ENCODE results near the gene SMCO4.

The SMCO4 gene

GRCh38 chr11:93490996-93491618 is 52.1 kb downstream of the SMCO4 start:
- 48 to 80% methylated on average over 2 of the region's 5 CpGs for WGBS, 2 experiments (ENCODE audit: insufficient coverage in 2 of 2)
- H3K9me3 ChIP-seq (ENCODE audit: control insufficient read depth, low read length): no peaks in the 10 kb centered on the region
- H3K4me1 ChIP-seq (ENCODE audit: control insufficient read depth, insufficient read depth, low read length, poor library complexity, severe bottlenecking): no peaks in the 10 kb centered on the region
- H3K36me3 ChIP-seq (ENCODE audit: control insufficient read depth, insufficient read depth, low read length): peaks cover 8% of the 10 kb centered on the region
- H3K27ac ChIP-seq (ENCODE audit: low read depth, low read length, severe bottlenecking): no peak overlapping the region
- H3K4me3 ChIP-seq (ENCODE audit: extremely low read depth, insufficient read depth, low read length, poor library complexity, severe bottlenecking): no peak overlapping the region

- no peaks in the 10 kb centered on the region for H3K9me3 ChIP-seq (ENCODE audit: control insufficient read depth, low read length)
- H3K4me1 ChIP-seq (ENCODE audit: control insufficient read depth, insufficient read depth, low read length, poor library complexity, severe bottlenecking): no peaks in the 10 kb centered on the region
Measured at GRCh38 chr11:93489841-93490240, 53.4 kb downstream of the SMCO4 start.

DNA sequence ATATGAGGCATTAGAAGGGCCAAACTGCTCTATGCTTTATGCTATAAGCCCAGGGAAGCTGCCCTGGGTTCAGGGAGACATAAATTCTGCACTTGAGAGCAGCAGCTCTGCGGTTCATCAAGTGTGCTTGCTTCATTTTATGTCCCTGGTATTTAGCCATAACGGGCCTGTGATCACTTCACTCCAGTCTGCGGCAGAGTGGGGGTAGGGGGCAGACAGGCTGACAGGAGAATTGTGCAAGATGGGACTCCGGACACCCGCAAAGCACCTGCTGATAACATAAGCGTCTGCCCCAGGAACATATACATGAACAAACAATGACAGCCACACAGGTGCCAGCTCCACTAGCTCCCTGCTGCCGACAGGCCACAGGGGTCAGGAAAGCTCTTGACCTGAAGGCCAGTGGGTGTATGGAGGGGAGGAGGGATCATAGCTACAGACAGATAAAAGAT is 56.1 kb downstream of the SMCO4 start:
- H3K4me3 ChIP-seq (ENCODE audit: extremely low read depth, insufficient read depth, low read length, poor library complexity, severe bottlenecking): no peak overlapping the region
- H3K9me3 ChIP-seq (ENCODE audit: control insufficient read depth, low read length): no peaks in the 10 kb centered on the region
- peaks cover 8% of the 10 kb centered on the region for H3K36me3 ChIP-seq (ENCODE audit: control insufficient read depth, insufficient read depth, low read length)
- WGBS, 2 experiments (ENCODE audit: insufficient coverage in 2 of 2): 69 to 84% methylated on average over 2 to 3 of the region's 7 CpGs
- H3K4me1 ChIP-seq (ENCODE audit: control insufficient read depth, insufficient read depth, low read length, poor library complexity, severe bottlenecking): no peaks in the 10 kb centered on the region
- no peak overlapping the region for H3K27ac ChIP-seq (ENCODE audit: low read depth, low read length, severe bottlenecking)

More at GRCh38 chr11:93489841-93490240, 53.4 kb downstream of the SMCO4 start:
- H3K27ac ChIP-seq (ENCODE audit: low read depth, low read length, severe bottlenecking): no peak overlapping the region
- WGBS, 2 experiments (ENCODE audit: insufficient coverage in 2 of 2): 64 to 80% methylated on average over 1 to 3 of the region's 3 CpGs
- H3K36me3 ChIP-seq (ENCODE audit: control insufficient read depth, insufficient read depth, low read length): peaks cover 8% of the 10 kb centered on the region
- H3K4me3 ChIP-seq (ENCODE audit: extremely low read depth, insufficient read depth, low read length, poor library complexity, severe bottlenecking): no peak overlapping the region

DNA sequence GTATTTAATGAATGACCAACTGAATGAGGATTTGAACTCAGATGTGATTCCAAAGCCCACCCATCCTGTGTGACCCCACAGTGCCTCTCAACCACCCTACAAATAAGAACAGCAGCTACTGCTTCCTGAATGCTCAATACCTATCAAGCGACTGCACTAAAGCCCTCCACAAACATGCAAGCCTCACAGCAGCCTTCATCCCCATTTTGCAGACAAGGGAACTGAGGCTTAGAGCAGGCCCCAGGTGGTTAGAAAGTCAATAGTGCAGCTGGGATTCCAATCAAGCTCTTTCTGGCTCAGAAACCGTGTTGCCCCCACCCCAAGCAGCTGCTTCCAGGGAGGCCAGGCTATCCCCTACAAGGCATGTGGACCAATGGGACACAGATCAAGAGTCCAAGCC is 57.2 kb downstream of the SMCO4 start:
- H3K4me1 ChIP-seq (ENCODE audit: control insufficient read depth, insufficient read depth, low read length, poor library complexity, severe bottlenecking): no peaks in the 10 kb centered on the region
- no peak overlapping the region for H3K4me3 ChIP-seq (ENCODE audit: extremely low read depth, insufficient read depth, low read length, poor library complexity, severe bottlenecking)
- H3K36me3 ChIP-seq (ENCODE audit: control insufficient read depth, insufficient read depth, low read length): peaks cover 8% of the 10 kb centered on the region
- H3K27ac ChIP-seq (ENCODE audit: low read depth, low read length, severe bottlenecking): no peak overlapping the region
- 56 to 100% methylated on average over 1 to 2 of the region's 2 CpGs for WGBS, 2 experiments (ENCODE audit: insufficient coverage in 2 of 2)
- H3K9me3 ChIP-seq (ENCODE audit: control insufficient read depth, low read length): no peaks in the 10 kb centered on the region

GRCh38 chr11:93484716-93485115 is 58.5 kb downstream of the SMCO4 start:
- no peak overlapping the region for H3K4me3 ChIP-seq (ENCODE audit: extremely low read depth, insufficient read depth, low read length, poor library complexity, severe bottlenecking)
- H3K4me1 ChIP-seq (ENCODE audit: control insufficient read depth, insufficient read depth, low read length, poor library complexity, severe bottlenecking): no peaks in the 10 kb centered on the region
- WGBS, 2 experiments (ENCODE audit: insufficient coverage in 2 of 2): 80% methylated on average over 1 of the region's 3 CpGs; no CpG with 5 or more reads in 1 of the 2 experiments
- H3K36me3 ChIP-seq (ENCODE audit: control insufficient read depth, insufficient read depth, low read length): peaks cover 8% of the 10 kb centered on the region
- H3K9me3 ChIP-seq (ENCODE audit: control insufficient read depth, low read length): no peaks in the 10 kb centered on the region
- H3K27ac ChIP-seq (ENCODE audit: low read depth, low read length, severe bottlenecking): no peak overlapping the region

- H3K27ac ChIP-seq (ENCODE audit: low read depth, low read length, severe bottlenecking): no peak overlapping the region
- H3K36me3 ChIP-seq (ENCODE audit: control insufficient read depth, insufficient read depth, low read length): peaks cover 4% of the 10 kb centered on the region
- no peaks in the 10 kb centered on the region for H3K9me3 ChIP-seq (ENCODE audit: control insufficient read depth, low read length)
- no peaks in the 10 kb centered on the region for H3K4me1 ChIP-seq (ENCODE audit: control insufficient read depth, insufficient read depth, low read length, poor library complexity, severe bottlenecking)
- H3K4me3 ChIP-seq (ENCODE audit: extremely low read depth, insufficient read depth, low read length, poor library complexity, severe bottlenecking): no peak overlapping the region
- WGBS, 2 experiments (ENCODE audit: insufficient coverage in 2 of 2): 82 to 84% methylated on average over 7 of the region's 10 CpGs
Measured at GRCh38 chr11:93482556-93482955, 60.6 kb downstream of the SMCO4 start.

DNA sequence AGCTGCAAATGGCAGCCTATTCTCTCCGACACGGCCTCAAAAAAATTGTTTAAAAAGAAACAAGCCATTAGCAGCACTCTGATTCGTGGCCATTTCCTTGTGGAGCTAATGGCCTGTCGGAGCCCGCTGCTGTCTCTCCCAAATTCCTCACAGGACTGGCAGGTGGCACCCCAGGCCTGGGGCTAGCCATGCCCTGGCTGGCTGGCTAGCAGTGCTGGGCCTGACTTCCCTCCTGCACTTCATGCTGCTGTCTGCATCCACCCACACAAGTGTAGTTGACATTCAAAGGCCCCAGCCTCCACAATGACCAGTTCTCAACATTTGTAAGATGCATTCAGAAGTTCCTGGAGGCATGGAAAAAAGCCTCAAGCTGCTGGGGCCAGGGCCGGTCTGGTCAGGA is 61.5 kb downstream of the SMCO4 start:
- Histone ChIP-seq H3K36me3 (ENCODE audit: control insufficient read depth, insufficient read depth, low read length) (peaks cover 4% of the 10 kb centered on the region), H3K4me1 (ENCODE audit: control insufficient read depth, insufficient read depth, low read length, poor library complexity, severe bottlenecking) (no peaks in the 10 kb centered on the region), H3K9me3 (ENCODE audit: control insufficient read depth, low read length) (no peaks in the 10 kb centered on the region), H3K27ac (ENCODE audit: low read depth, low read length, severe bottlenecking) (no peak overlapping the region), H3K4me3 (ENCODE audit: extremely low read depth, insufficient read depth, low read length, poor library complexity, severe bottlenecking) (no peak overlapping the region)
- 93 to 95% methylated on average over 6 of the region's 6 CpGs for WGBS, 2 experiments (ENCODE audit: insufficient coverage in 2 of 2)

- H3K4me1 ChIP-seq (ENCODE audit: control insufficient read depth, insufficient read depth, low read length, poor library complexity, severe bottlenecking): no peaks in the 10 kb centered on the region
- no peaks in the 10 kb centered on the region for H3K9me3 ChIP-seq (ENCODE audit: control insufficient read depth, low read length)
- no peak overlapping the region for H3K27ac ChIP-seq (ENCODE audit: low read depth, low read length, severe bottlenecking)
- WGBS, 2 experiments (ENCODE audit: insufficient coverage in 2 of 2): 91 to 94% methylated on average over 11 to 16 of the region's 16 CpGs
- H3K36me3 ChIP-seq (ENCODE audit: control insufficient read depth, insufficient read depth, low read length): peaks cover 4% of the 10 kb centered on the region
- H3K4me3 ChIP-seq (ENCODE audit: extremely low read depth, insufficient read depth, low read length, poor library complexity, severe bottlenecking): no peak overlapping the region
Measured at GRCh38 chr11:93481279-93481678, 61.9 kb downstream of the SMCO4 start.

DNA sequence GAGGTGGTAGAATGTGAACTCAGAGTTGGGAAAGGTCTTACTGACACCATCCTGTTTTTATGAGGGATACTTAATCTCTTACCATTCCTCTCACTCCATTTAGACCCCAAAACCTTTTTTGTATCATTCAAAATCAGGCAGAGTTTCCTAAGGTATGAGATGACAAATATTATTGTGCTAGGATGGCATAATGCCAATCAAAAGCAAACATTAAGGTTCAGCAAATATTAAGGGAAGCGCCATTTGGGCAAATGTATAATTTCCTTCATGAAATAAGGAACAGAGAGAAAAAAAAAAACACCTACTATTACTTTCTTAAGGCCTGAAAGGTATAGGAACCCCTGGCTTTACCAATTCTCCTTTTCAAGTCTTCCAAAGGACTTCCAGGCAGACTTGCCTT is 62.4 kb downstream of the SMCO4 start:
- H3K4me3 ChIP-seq (ENCODE audit: extremely low read depth, insufficient read depth, low read length, poor library complexity, severe bottlenecking): no peak overlapping the region
- H3K4me1 ChIP-seq (ENCODE audit: control insufficient read depth, insufficient read depth, low read length, poor library complexity, severe bottlenecking): no peaks in the 10 kb centered on the region
- no CpG with 5 or more reads among the region's 1 CpG for WGBS, 2 experiments (ENCODE audit: insufficient coverage in 2 of 2)
- H3K36me3 ChIP-seq (ENCODE audit: control insufficient read depth, insufficient read depth, low read length): peaks cover 4% of the 10 kb centered on the region
- H3K27ac ChIP-seq (ENCODE audit: low read depth, low read length, severe bottlenecking): no peak overlapping the region
- no peaks in the 10 kb centered on the region for H3K9me3 ChIP-seq (ENCODE audit: control insufficient read depth, low read length)

- no peak overlapping the region for H3K27ac ChIP-seq (ENCODE audit: low read depth, low read length, severe bottlenecking)
- peaks cover 4% of the 10 kb centered on the region for H3K36me3 ChIP-seq (ENCODE audit: control insufficient read depth, insufficient read depth, low read length)
- no peaks in the 10 kb centered on the region for H3K4me1 ChIP-seq (ENCODE audit: control insufficient read depth, insufficient read depth, low read length, poor library complexity, severe bottlenecking)
- H3K9me3 ChIP-seq (ENCODE audit: control insufficient read depth, low read length): no peaks in the 10 kb centered on the region
- H3K4me3 ChIP-seq (ENCODE audit: extremely low read depth, insufficient read depth, low read length, poor library complexity, severe bottlenecking): no peak overlapping the region
- 94 to 97% methylated on average over 6 of the region's 6 CpGs for WGBS, 2 experiments (ENCODE audit: insufficient coverage in 2 of 2)
Measured at GRCh38 chr11:93480256-93480655, 62.9 kb downstream of the SMCO4 start.

- 96 to 97% methylated on average over 18 of the region's 19 CpGs for WGBS, 2 experiments (ENCODE audit: insufficient coverage in 2 of 2)
- Histone ChIP-seq H3K4me3 (ENCODE audit: extremely low read depth, insufficient read depth, low read length, poor library complexity, severe bottlenecking) (no peak overlapping the region), H3K4me1 (ENCODE audit: control insufficient read depth, insufficient read depth, low read length, poor library complexity, severe bottlenecking) (no peaks in the 10 kb centered on the region), H3K27ac (ENCODE audit: low read depth, low read length, severe bottlenecking) (no peak overlapping the region), H3K9me3 (ENCODE audit: control insufficient read depth, low read length) (no peaks in the 10 kb centered on the region), H3K36me3 (ENCODE audit: control insufficient read depth, insufficient read depth, low read length) (peaks cover 4% of the 10 kb centered on the region)
Measured at GRCh38 chr11:93478841-93479240, 64.3 kb downstream of the SMCO4 start.

Data from mesodermal cell (in vitro differentiated cells).